Breast epithelium (tissue), 3 donors: ENCODE data around the gene ADNP.
A peak's percentile ranks its signal among the peaks of the same experiment; 100 is the strongest.

ENCODE experiments used
- CTCF ChIP-seq, 3 donors: fragments of 450-650 bp; IDR thresholded peaks; one replicate each; pipeline ENCODE4 v1.5.1; 2016 to 2017; ENCODE audit warnings: antibody characterized with exemption in 3 of 3, mild to moderate bottlenecking in 3 of 3, moderate library complexity in 3 of 3
- POLR2A ChIP-seq: fragments of 450-650 bp; IDR thresholded peaks from one replicate; pipeline ENCODE4 v1.6.1; 2016; ENCODE audit warnings: antibody characterized with exemption, mild to moderate bottlenecking, moderate library complexity
- POLR2AphosphoS5 ChIP-seq, 3 donors: sonication (generic); formaldehyde crosslinking; IDR thresholded peaks; one replicate each; pipeline ENCODE4 v1.6.1; 2017; ENCODE audit warnings: antibody characterized with exemption in 3 of 3

- TF ChIP-seq POLR2A (no peak), CTCF (IDR thresholded peaks at IDR 0.05) (peak in 1 of 3 donors; percentile 16), POLR2AphosphoS5 (IDR thresholded peaks at IDR 0.05) (no peak)
Observed at GRCh38 chr20:50928469-50928868, 2.8 kb downstream of the ADNP start.
